ENCODE measurements around the gene ADAMTS14.

Gene ADAMTS14

DNA sequence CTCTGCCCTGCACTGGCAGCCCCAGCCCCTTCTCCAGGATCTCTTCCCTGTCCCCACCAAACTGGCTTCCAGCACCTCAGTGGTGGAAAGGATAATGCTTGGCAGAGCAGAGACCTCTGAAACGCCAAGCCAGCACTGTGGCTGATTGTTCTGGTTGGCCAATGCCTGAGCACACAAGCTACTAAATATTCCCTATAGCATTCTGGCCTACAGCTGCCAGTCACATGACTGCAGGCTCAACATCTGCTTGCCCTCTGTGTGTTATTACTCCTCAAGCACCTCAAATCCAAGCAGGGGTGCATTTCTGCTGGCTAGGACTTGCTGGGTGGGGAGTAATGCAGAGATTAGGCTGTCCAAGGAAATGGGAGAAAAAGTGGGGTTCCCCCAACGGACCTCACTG lies 106.8 kb downstream of the ADAMTS14 start:
- Histone ChIP-seq H3K9me3 (ENCODE audit: control insufficient read depth, insufficient read depth, low read length) (no peaks in the 10 kb centered on the region), H3K27me3 (ENCODE audit: control insufficient read depth, low read length) (peaks cover 8% of the 10 kb centered on the region), H3K4me2 (ENCODE audit: low read length) (no peak overlapping the region), H3K4me3 (ENCODE audit: low read length) (no peak overlapping the region), H3K36me3 (ENCODE audit: control insufficient read depth, low read length) (no peaks in the 10 kb centered on the region), H3K4me1 (ENCODE audit: control insufficient read depth, low read length) (no peaks in the 10 kb centered on the region), H3K79me2 (ENCODE audit: control insufficient read depth, low read length) (no peaks in the 10 kb centered on the region), H3K9me2 (replicated peaks; ENCODE audit: control insufficient read depth, low read length) (no peaks in the 10 kb centered on the region), H3K27ac (ENCODE audit: low read depth, low read length) (no peak overlapping the region), H4K20me1 (ENCODE audit: control insufficient read depth, insufficient read depth, low read depth, low read length) (no peaks in the 10 kb centered on the region), H3F3A (ENCODE audit: control insufficient read depth, insufficient read depth) (no peaks in the 10 kb centered on the region)
- TF ChIP-seq, protein P1, sequence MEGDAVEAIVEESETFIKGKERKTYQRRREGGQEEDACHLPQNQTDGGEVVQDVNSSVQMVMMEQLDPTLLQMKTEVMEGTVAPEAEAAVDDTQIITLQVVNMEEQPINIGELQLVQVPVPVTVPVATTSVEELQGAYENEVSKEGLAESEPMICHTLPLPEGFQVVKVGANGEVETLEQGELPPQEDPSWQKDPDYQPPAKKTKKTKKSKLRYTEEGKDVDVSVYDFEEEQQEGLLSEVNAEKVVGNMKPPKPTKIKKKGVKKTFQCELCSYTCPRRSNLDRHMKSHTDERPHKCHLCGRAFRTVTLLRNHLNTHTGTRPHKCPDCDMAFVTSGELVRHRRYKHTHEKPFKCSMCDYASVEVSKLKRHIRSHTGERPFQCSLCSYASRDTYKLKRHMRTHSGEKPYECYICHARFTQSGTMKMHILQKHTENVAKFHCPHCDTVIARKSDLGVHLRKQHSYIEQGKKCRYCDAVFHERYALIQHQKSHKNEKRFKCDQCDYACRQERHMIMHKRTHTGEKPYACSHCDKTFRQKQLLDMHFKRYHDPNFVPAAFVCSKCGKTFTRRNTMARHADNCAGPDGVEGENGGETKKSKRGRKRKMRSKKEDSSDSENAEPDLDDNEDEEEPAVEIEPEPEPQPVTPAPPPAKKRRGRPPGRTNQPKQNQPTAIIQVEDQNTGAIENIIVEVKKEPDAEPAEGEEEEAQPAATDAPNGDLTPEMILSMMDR (IDR thresholded peaks at IDR 0.05; ENCODE audit: low read depth, low read length, poor library complexity, severe bottlenecking): no peak
- TF ChIP-seq EZH2phosphoT487 (IDR thresholded peaks at IDR 0.05; ENCODE audit: borderline replicate concordance, low read length): no peak

DNA sequence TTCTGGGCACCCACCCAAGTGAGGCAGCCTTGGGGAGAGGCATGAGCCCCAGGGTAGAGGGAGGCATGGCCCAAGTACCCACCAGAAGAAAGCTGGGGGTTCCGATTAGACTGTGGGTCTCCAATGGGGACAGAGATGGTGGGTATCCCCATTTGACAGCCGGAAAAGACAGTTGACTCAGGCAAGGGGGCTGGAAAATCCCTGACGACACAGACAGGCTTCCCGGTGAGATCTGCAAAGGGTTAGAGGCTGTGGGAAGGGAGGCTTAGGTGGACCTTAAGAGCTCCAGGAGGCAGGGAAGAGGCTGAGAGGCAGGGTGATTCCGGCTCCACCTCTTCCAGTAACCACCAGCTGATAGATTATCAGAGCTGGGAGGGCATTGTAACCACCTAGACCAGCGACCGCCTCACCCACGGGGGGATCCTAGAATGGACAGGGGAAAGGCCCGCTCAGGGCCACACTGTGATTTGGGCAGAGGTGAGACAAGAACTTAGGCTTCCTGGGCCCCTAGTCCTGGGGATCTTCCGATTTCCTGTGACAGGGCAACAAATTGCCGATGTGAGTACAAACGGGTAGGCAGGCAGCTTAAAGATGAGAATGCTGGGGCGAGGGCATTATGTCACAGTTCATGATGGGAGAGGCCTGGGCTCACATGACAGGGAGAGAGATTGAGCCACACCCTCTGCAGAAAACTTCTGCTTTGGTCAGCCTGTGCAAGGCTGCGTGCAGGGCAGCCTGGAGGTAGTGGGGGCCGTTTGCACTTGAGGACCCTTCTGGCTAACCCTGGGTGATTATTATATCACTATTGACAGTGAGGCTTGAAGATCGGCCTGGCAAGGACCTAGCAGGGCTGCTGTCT lies 107.4 kb downstream of the ADAMTS14 start:
- Histone ChIP-seq H3K9me3 (ENCODE audit: control insufficient read depth, insufficient read depth, low read length) (no peaks in the 10 kb centered on the region), H3K36me3 (ENCODE audit: control insufficient read depth, low read length) (no peaks in the 10 kb centered on the region), H3K4me2 (ENCODE audit: low read length) (no peak overlapping the region), H3K9me2 (replicated peaks; ENCODE audit: control insufficient read depth, low read length) (no peaks in the 10 kb centered on the region), H3F3A (ENCODE audit: control insufficient read depth, insufficient read depth) (no peaks in the 10 kb centered on the region), H3K27me3 (ENCODE audit: control insufficient read depth, low read length) (peaks cover 12% of the 10 kb centered on the region), H4K20me1 (ENCODE audit: control insufficient read depth, insufficient read depth, low read depth, low read length) (no peaks in the 10 kb centered on the region), H3K4me1 (ENCODE audit: control insufficient read depth, low read length) (no peaks in the 10 kb centered on the region), H3K4me3 (ENCODE audit: low read length) (no peak overlapping the region), H3K27ac (ENCODE audit: low read depth, low read length) (no peak overlapping the region), H3K79me2 (ENCODE audit: control insufficient read depth, low read length) (no peaks in the 10 kb centered on the region)
- no peak for TF ChIP-seq EZH2phosphoT487 (IDR thresholded peaks at IDR 0.05; ENCODE audit: borderline replicate concordance, low read length)
- TF ChIP-seq, protein P1 (IDR thresholded peaks at IDR 0.05; ENCODE audit: low read depth, low read length, poor library complexity, severe bottlenecking): no peak

DNA sequence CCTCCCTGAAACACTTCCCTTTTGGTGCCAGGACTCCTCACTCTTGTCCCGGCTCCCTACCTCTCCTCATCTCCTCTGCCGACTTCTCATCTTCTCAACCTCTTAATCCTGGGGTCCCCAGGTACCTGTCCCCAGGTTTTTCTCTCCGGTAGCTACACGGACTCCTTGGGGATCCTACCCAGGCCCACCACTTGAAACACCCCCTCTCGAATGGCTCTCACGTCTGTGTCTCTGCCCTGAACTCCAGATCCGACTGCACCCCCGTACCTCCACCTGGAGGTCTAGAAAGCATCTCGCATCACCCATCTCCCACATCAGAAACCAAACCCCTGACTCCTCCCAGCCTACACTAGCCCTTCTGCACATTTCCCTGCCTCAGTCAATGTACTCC lies 108.1 kb downstream of the ADAMTS14 start:
- H3K27ac ChIP-seq (ENCODE audit: low read depth, low read length): no peak overlapping the region
- H3K27me3 ChIP-seq (ENCODE audit: control insufficient read depth, low read length): peaks cover 16% of the 10 kb centered on the region
- no peaks in the 10 kb centered on the region for H3K9me3 ChIP-seq (ENCODE audit: control insufficient read depth, insufficient read depth, low read length)

More for the DNA sequence above, 108.1 kb downstream of the ADAMTS14 start:
- TF ChIP-seq, protein P1 (IDR thresholded peaks at IDR 0.05; ENCODE audit: low read depth, low read length, poor library complexity, severe bottlenecking): no peak
- no peak for TF ChIP-seq EZH2phosphoT487 (IDR thresholded peaks at IDR 0.05; ENCODE audit: borderline replicate concordance, low read length)
- no peaks in the 10 kb centered on the region for H3F3A ChIP-seq (ENCODE audit: control insufficient read depth, insufficient read depth)
- H3K4me2 ChIP-seq (ENCODE audit: low read length): no peak overlapping the region
- no peaks in the 10 kb centered on the region for H3K9me2 ChIP-seq (replicated peaks; ENCODE audit: control insufficient read depth, low read length)
- H4K20me1 ChIP-seq (ENCODE audit: control insufficient read depth, insufficient read depth, low read depth, low read length): no peaks in the 10 kb centered on the region
- H3K4me1 ChIP-seq (ENCODE audit: control insufficient read depth, low read length): no peaks in the 10 kb centered on the region
- no peak overlapping the region for H3K4me3 ChIP-seq (ENCODE audit: low read length)
- no peaks in the 10 kb centered on the region for H3K79me2 ChIP-seq (ENCODE audit: control insufficient read depth, low read length)
- no peaks in the 10 kb centered on the region for H3K36me3 ChIP-seq (ENCODE audit: control insufficient read depth, low read length)

Measured in DOHH2 (cell line).